ENCODE results near the gene MNS1. TPM values are rescaled to one million over a fixed set of nuclear protein-coding genes. Genes with fewer than 3 reads are reported as not detected.

The MNS1 gene
- total RNA-seq, 2 experiments from 2014 or later: 0.80 to 0.85 TPM

Other genes with a start within 250 kb of the MNS1 start
- gene RFX7, start 221.3 kb downstream of the MNS1 start, total RNA-seq: 10 to 100 TPM; 40.4 to 42.5 TPM
- 1 to 10 TPM; 1.3 to 1.4 TPM for gene TEX9, start 99.7 kb downstream of the MNS1 start, total RNA-seq